IPS-18a (cell line): ENCODE data around the gene CCDC85B.

Source experiments
- H3K27ac ChIP-seq: one replicate; pipeline ENCODE4 v1.5.1; 2013; ENCODE audit warnings: low read length
- H3K27me3 ChIP-seq: one replicate; pipeline ENCODE4 v1.6.1; 2013; ENCODE audit warnings: mild to moderate bottlenecking, low read length; ENCODE audit not compliant: control insufficient read depth, insufficient read depth
- H3K36me3 ChIP-seq: one replicate; pipeline ENCODE4 v1.6.1; 2013; ENCODE audit warnings: low read depth, low read length; ENCODE audit not compliant: control insufficient read depth
- H3K4me1 ChIP-seq: one replicate; pipeline ENCODE4 v1.6.1; 2013; ENCODE audit warnings: low read depth, low read length; ENCODE audit not compliant: control insufficient read depth
- H3K4me3 ChIP-seq: one replicate; pipeline ENCODE4 v1.5.1; 2013; ENCODE audit warnings: low read length
- H3K9ac ChIP-seq: one replicate; pipeline ENCODE4 v1.6.1; 2013; ENCODE audit warnings: mild to moderate bottlenecking, low read length, moderate library complexity
- H3K9me3 ChIP-seq: one replicate; pipeline ENCODE4 v1.6.1; 2013; ENCODE audit warnings: low read depth, low read length; ENCODE audit not compliant: control insufficient read depth

The CCDC85B gene

GRCh38 chr11:65919573-65920371 is 29.3 kb downstream of the CCDC85B start:
- peak overlapping the region; percentile 71 for H3K4me3 ChIP-seq
- no peak overlapping the region for H3K27ac ChIP-seq
- peaks cover 5% of the 10 kb centered on the region for H3K4me1 ChIP-seq
- no peaks in the 10 kb centered on the region for H3K9me3 ChIP-seq
- no peaks in the 10 kb centered on the region for H3K27me3 ChIP-seq
- peak overlapping the region; percentile 53 for H3K9ac ChIP-seq
- peaks cover 4% of the 10 kb centered on the region for H3K36me3 ChIP-seq

GRCh38 chr11:65920372-65920802 is 29.9 kb downstream of the CCDC85B start:
- no peaks in the 10 kb centered on the region for H3K27me3 ChIP-seq
- H3K9ac ChIP-seq: peak overlapping the region; percentile 53
- no peaks in the 10 kb centered on the region for H3K9me3 ChIP-seq
- no peak overlapping the region for H3K27ac ChIP-seq
- H3K4me1 ChIP-seq: peaks cover 5% of the 10 kb centered on the region
- H3K36me3 ChIP-seq: peaks cover 4% of the 10 kb centered on the region
- peak overlapping the region; percentile 71 for H3K4me3 ChIP-seq

- Histone ChIP-seq H3K4me3 (no peak overlapping the region), H3K4me1 (peaks cover 5% of the 10 kb centered on the region), H3K9ac (no peak overlapping the region), H3K36me3 (peaks cover 4% of the 10 kb centered on the region), H3K9me3 (no peaks in the 10 kb centered on the region), H3K27ac (no peak overlapping the region), H3K27me3 (no peaks in the 10 kb centered on the region)
Observed at GRCh38 chr11:65921033-65921555, 30.6 kb downstream of the CCDC85B start.

GRCh38 chr11:65921876-65922275 is 31.4 kb downstream of the CCDC85B start:
- Histone ChIP-seq H3K27ac (no peak overlapping the region), H3K9me3 (no peaks in the 10 kb centered on the region), H3K4me3 (no peak overlapping the region), H3K4me1 (peaks cover 5% of the 10 kb centered on the region), H3K9ac (no peak overlapping the region), H3K36me3 (peaks cover 4% of the 10 kb centered on the region), H3K27me3 (no peaks in the 10 kb centered on the region)

GRCh38 chr11:65922565-65922964 is 32.1 kb downstream of the CCDC85B start:
- peaks cover 4% of the 10 kb centered on the region for H3K36me3 ChIP-seq

GRCh38 chr11:65925397-65925796 is 34.9 kb downstream of the CCDC85B start:
- Histone ChIP-seq H3K9me3 (no peaks in the 10 kb centered on the region), H3K4me3 (no peak overlapping the region), H3K27me3 (no peaks in the 10 kb centered on the region), H3K9ac (no peak overlapping the region), H3K36me3 (peaks cover 4% of the 10 kb centered on the region), H3K4me1 (no peaks in the 10 kb centered on the region), H3K27ac (no peak overlapping the region)

More at GRCh38 chr11:65922565-65922964, 32.1 kb downstream of the CCDC85B start:
- Histone ChIP-seq H3K27ac (no peak overlapping the region), H3K9me3 (no peaks in the 10 kb centered on the region), H3K27me3 (no peaks in the 10 kb centered on the region), H3K9ac (no peak overlapping the region), H3K4me1 (peaks cover 5% of the 10 kb centered on the region), H3K4me3 (no peak overlapping the region)

GRCh38 chr11:65927904-65928397 is 37.5 kb downstream of the CCDC85B start:
- Histone ChIP-seq H3K9me3 (no peaks in the 10 kb centered on the region), H3K4me3 (no peak overlapping the region), H3K27ac (no peak overlapping the region), H3K9ac (no peak overlapping the region), H3K27me3 (no peaks in the 10 kb centered on the region), H3K36me3 (no peaks in the 10 kb centered on the region), H3K4me1 (peaks cover 4% of the 10 kb centered on the region)

- Histone ChIP-seq H3K9ac (no peak overlapping the region), H3K27ac (no peak overlapping the region), H3K27me3 (no peaks in the 10 kb centered on the region), H3K4me3 (no peak overlapping the region), H3K4me1 (peaks cover 4% of the 10 kb centered on the region), H3K36me3 (no peaks in the 10 kb centered on the region), H3K9me3 (no peaks in the 10 kb centered on the region)
Observed at GRCh38 chr11:65928667-65929066, 38.2 kb downstream of the CCDC85B start.

GRCh38 chr11:65931773-65932557 is 41.5 kb downstream of the CCDC85B start:
- H3K4me1 ChIP-seq: peaks cover 4% of the 10 kb centered on the region
- no peaks in the 10 kb centered on the region for H3K9me3 ChIP-seq
- H3K27ac ChIP-seq: no peak overlapping the region
- no peak overlapping the region for H3K4me3 ChIP-seq
- no peaks in the 10 kb centered on the region for H3K36me3 ChIP-seq
- H3K27me3 ChIP-seq: no peaks in the 10 kb centered on the region
- H3K9ac ChIP-seq: no peak overlapping the region

GRCh38 chr11:65932558-65932919 is 42.1 kb downstream of the CCDC85B start:
- H3K36me3 ChIP-seq: no peaks in the 10 kb centered on the region
- no peaks in the 10 kb centered on the region for H3K27me3 ChIP-seq
- H3K9ac ChIP-seq: no peak overlapping the region
- peaks cover 4% of the 10 kb centered on the region for H3K4me1 ChIP-seq
- no peaks in the 10 kb centered on the region for H3K9me3 ChIP-seq
- H3K4me3 ChIP-seq: no peak overlapping the region
- H3K27ac ChIP-seq: no peak overlapping the region

- Histone ChIP-seq H3K4me1 (peaks cover 4% of the 10 kb centered on the region), H3K27me3 (no peaks in the 10 kb centered on the region), H3K36me3 (no peaks in the 10 kb centered on the region), H3K9ac (no peak overlapping the region), H3K9me3 (no peaks in the 10 kb centered on the region), H3K27ac (no peak overlapping the region), H3K4me3 (no peak overlapping the region)
Observed at GRCh38 chr11:65934014-65934413, 43.5 kb downstream of the CCDC85B start.
